Measurements from ENCODE around the gene VRK3. TPM values are rescaled to one million over a fixed set of nuclear protein-coding genes. Genes with fewer than 3 reads are reported as not detected.

Gene VRK3
- total and polyA plus RNA-seq, 2 donors (not counting 3 experiments of a cell fraction or from before 2014, with no cell fraction given) = 20.4 to 36.0 TPM

DNA sequence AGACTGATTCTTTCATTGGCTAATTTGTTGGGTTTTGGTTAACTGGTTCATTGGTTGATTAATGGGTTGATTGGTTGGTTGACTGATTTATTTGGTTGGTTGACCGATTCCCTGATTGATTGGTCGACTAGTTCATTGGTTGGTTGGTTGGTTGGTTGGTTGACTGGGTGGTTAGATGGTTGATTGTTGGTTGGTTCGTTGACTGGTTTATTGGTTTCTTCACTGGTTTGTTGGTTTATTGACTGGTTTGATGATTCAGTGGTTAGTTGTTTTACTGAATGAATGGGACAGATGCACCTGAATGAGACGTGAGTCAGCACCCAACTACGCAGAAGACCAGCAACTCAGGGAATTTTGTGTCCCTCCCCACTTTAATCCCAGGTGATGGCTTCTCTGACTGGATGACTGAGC is 93.1 kb downstream of the VRK3 start:
- Histone ChIP-seq H3K9me3 (replicated peaks; ENCODE audit: control insufficient read depth, insufficient read depth, low read length) (no peaks in the 10 kb centered on the region), H3K9ac (replicated peaks; ENCODE audit: extremely low read depth, insufficient read depth, low read length) (no peak overlapping the region), H3K36me3 (ENCODE audit: control insufficient read depth in 2 of 2, extremely low read depth in 1 of 2, insufficient read depth in 2 of 2, low read length in 2 of 2) (peaks cover 3% of the 10 kb centered on the region in 2 experiments), H2AFZ (ENCODE audit: low read depth, low read length) (no peak overlapping the region), H3K9me1 (replicated peaks; ENCODE audit: control insufficient read depth, extremely low read depth, insufficient read depth, low read length) (no peaks in the 10 kb centered on the region), H3K4me2 (ENCODE audit: insufficient read depth, low read length) (no peak overlapping the region), H3K4me3 (replicated peaks in 1 of 3; ENCODE audit: insufficient read depth in 1 of 3, low read depth in 1 of 3, low read length in 3 of 3) (no peak overlapping the region), H3K27ac (ENCODE audit: insufficient read depth, low read depth, low read length) (no peak overlapping the region), H3K79me2 (ENCODE audit: control insufficient read depth, insufficient read depth, low read length) (peaks cover 21% of the 10 kb centered on the region), H3K4me1 (ENCODE audit: control insufficient read depth, extremely low read depth, insufficient read depth, low read length) (peaks cover 10% of the 10 kb centered on the region), H3K27me3 (ENCODE audit: control insufficient read depth in 2 of 2, insufficient read depth in 2 of 2, low read length in 2 of 2) (no peaks in the 10 kb centered on the region), H4K20me1 (replicated peaks; ENCODE audit: control insufficient read depth, extremely low read depth, insufficient read depth, low read length) (no peaks in the 10 kb centered on the region)
- intact Hi-C loops (cut with micrococcal nuclease) = no loop called here
- no peak for FAIRE-seq
- POLR2A ChIA-PET = no interaction called here
- TF ChIP-seq FOS (IDR thresholded peaks at IDR 0.05; ENCODE audit: borderline replicate concordance, insufficient read depth, low read length) (no peak), JUN (IDR thresholded peaks at IDR 0.05; ENCODE audit: borderline replicate concordance, insufficient read depth, insufficient read length, low read depth) (no peak), GATA2 (IDR thresholded peaks at IDR 0.05; ENCODE audit: insufficient read depth, insufficient read length, low read depth, low read length) (no peak), POLR2AphosphoS5 (IDR thresholded peaks at IDR 0.05; ENCODE audit: insufficient read depth, low read depth, low read length) (no peak), MYC (IDR thresholded peaks at IDR 0.05; ENCODE audit: low read depth, low read length) (no peak), EZH2 (IDR thresholded peaks at IDR 0.05; ENCODE audit: borderline replicate concordance, low read depth, low read length, severe bottlenecking) (no peak)
- dilution Hi-C loops (cut with MboI; ENCODE audit: extremely low pct_ligation_motif_present, low sequenced_read_pairs) = no loop called here
- no peak for DNase-seq (ENCODE audit: low read depth, low spot score)
- CTCF ChIA-PET = no interaction called here
- BruUV-seq (replicated peaks) = no TSS peak

DNA sequence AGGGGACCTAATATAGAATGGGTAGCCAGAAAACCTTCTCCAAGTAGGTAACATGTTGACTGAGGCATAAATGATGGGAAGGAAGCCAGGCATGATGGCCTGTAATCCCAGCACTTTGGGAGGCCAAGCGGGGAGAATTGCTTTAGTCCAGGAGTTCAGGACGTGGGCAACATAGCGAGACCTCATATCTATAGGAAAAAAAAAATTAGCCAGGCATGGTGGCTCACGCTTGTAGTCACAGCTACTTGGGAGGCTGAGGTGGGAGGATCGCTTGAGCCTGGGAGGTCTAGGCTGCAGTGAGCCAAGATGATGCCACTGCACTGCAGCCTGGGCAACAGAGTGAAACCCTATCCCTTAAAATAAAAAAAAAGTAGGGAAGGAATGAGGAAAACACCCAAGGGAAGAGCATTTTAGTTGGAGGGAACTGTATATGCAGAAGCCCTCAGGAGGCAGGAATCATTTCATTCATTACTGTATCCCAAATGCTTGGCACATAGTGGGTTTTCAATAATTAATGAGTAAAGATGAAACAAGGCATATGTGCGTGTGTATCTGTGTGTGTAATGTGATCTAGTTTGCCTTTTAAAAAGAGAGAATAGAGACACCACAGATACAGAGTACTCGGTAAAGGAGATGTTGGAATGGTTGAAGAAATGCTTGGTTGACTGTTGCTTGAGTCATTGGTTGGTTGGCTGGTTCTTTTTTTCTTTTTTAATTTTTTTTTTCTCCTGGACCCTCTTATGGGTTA is 93.7 kb downstream of the VRK3 start:
- no TSS peak for BruUV-seq (replicated peaks)
- Histone ChIP-seq H3K27ac (ENCODE audit: insufficient read depth, low read depth, low read length) (no peak overlapping the region), H3K4me3 (replicated peaks in 1 of 3; ENCODE audit: insufficient read depth in 1 of 3, low read depth in 1 of 3, low read length in 3 of 3) (no peak overlapping the region), H4K20me1 (replicated peaks; ENCODE audit: control insufficient read depth, extremely low read depth, insufficient read depth, low read length) (no peaks in the 10 kb centered on the region), H2AFZ (ENCODE audit: low read depth, low read length) (no peak overlapping the region), H3K36me3 (ENCODE audit: control insufficient read depth in 2 of 2, extremely low read depth in 1 of 2, insufficient read depth in 2 of 2, low read length in 2 of 2) (peaks cover 3% of the 10 kb centered on the region in 2 experiments), H3K79me2 (ENCODE audit: control insufficient read depth, insufficient read depth, low read length) (peaks cover 27% of the 10 kb centered on the region), H3K4me1 (ENCODE audit: control insufficient read depth, extremely low read depth, insufficient read depth, low read length) (peaks cover 10% of the 10 kb centered on the region), H3K27me3 (ENCODE audit: control insufficient read depth in 2 of 2, insufficient read depth in 2 of 2, low read length in 2 of 2) (no peaks in the 10 kb centered on the region), H3K9ac (replicated peaks; ENCODE audit: extremely low read depth, insufficient read depth, low read length) (no peak overlapping the region), H3K4me2 (ENCODE audit: insufficient read depth, low read length) (no peak overlapping the region), H3K9me1 (replicated peaks; ENCODE audit: control insufficient read depth, extremely low read depth, insufficient read depth, low read length) (no peaks in the 10 kb centered on the region), H3K9me3 (replicated peaks; ENCODE audit: control insufficient read depth, insufficient read depth, low read length) (no peaks in the 10 kb centered on the region)
- dilution Hi-C loops (cut with MboI; ENCODE audit: extremely low pct_ligation_motif_present, low sequenced_read_pairs) = no loop called here
- no peak for DNase-seq (ENCODE audit: low read depth, low spot score)
- no peak for FAIRE-seq
- TF ChIP-seq POLR2AphosphoS5 (IDR thresholded peaks at IDR 0.05; ENCODE audit: insufficient read depth, low read depth, low read length) = no peak
- TF ChIP-seq GATA2 (IDR thresholded peaks at IDR 0.05; ENCODE audit: insufficient read depth, insufficient read length, low read depth, low read length) = no peak
- TF ChIP-seq, protein P1, sequence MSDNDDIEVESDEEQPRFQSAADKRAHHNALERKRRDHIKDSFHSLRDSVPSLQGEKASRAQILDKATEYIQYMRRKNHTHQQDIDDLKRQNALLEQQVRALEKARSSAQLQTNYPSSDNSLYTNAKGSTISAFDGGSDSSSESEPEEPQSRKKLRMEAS (IDR thresholded peaks at IDR 0.05; ENCODE audit: insufficient read depth, insufficient read length) = no peak
- TF ChIP-seq, protein P2, sequence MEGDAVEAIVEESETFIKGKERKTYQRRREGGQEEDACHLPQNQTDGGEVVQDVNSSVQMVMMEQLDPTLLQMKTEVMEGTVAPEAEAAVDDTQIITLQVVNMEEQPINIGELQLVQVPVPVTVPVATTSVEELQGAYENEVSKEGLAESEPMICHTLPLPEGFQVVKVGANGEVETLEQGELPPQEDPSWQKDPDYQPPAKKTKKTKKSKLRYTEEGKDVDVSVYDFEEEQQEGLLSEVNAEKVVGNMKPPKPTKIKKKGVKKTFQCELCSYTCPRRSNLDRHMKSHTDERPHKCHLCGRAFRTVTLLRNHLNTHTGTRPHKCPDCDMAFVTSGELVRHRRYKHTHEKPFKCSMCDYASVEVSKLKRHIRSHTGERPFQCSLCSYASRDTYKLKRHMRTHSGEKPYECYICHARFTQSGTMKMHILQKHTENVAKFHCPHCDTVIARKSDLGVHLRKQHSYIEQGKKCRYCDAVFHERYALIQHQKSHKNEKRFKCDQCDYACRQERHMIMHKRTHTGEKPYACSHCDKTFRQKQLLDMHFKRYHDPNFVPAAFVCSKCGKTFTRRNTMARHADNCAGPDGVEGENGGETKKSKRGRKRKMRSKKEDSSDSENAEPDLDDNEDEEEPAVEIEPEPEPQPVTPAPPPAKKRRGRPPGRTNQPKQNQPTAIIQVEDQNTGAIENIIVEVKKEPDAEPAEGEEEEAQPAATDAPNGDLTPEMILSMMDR (IDR thresholded peaks at IDR 0.05; ENCODE audit: extremely low read depth in 1 of 2, insufficient read depth in 1 of 2, low read depth in 1 of 2, low read length in 2 of 2) = no peak
- POLR2A ChIA-PET = no interaction called here
- intact Hi-C loops (cut with micrococcal nuclease) = no loop called here
- CTCF ChIA-PET = no interaction called here

All from endothelial cell of umbilical vein (primary cell).